ENCODE results near the gene CACNA1C. TPM values are rescaled to one million over a fixed set of nuclear protein-coding genes. Genes with fewer than 3 reads are reported as not detected.

CACNA1C gene
- total RNA-seq, 2 donors from 2014 or later = 0.06 TPM; not detected in 1

DNA sequence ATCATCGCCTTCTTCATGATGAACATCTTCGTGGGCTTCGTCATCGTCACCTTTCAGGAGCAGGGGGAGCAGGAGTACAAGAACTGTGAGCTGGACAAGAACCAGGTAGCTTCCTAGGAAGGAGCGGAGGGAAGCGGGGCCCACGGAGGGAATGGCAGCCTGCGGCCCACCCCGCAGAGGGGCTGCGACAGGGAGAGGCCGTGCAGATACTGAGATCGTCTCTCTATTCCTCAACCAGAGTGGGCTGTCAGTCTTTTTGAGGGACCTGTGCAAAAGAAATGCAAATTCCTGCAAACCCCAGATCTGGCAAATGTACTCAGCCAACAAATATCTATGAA is 555.8 kb downstream of the CACNA1C start:
- ATAC-seq (no peak), DNase-seq (ENCODE audit: low spot score) (no peak)
- H3K27ac Mint-ChIP-seq = no peak overlapping the region
- H3K36me3 Mint-ChIP-seq = no peaks in the 10 kb centered on the region
- H3K9me3 Mint-ChIP-seq = no peaks in the 10 kb centered on the region
- H3K4me1 Mint-ChIP-seq (ENCODE audit: low read depth in 2 of 2) = peaks cover 0 to 6% of the 10 kb centered on the region in 2 donors
- H3K4me3 Mint-ChIP-seq = no peak overlapping the region
- peaks cover 17 to 35% of the 10 kb centered on the region in 2 donors for H3K27me3 Mint-ChIP-seq

DNA sequence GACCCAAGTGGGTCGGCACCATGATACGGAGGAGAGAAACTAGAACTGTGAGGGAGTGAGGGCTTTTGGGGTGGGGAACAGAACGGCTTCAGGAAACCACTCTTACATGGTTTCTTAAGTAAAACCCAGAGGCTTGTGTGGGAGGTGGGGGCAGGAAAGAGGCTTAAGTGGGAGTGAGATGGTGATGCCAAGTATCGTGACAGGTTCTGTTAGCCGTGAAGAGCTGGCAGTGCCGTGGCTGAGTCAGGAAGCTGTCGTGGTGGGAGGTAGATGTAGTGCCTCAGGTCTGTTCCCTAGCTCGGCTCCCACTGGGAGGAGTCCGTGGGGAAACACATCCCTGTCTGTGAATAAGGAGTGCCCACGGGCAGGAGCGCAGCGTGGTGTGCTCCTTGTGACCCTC is 556.2 kb downstream of the CACNA1C start:
- Mint-ChIP-seq H3K27me3 (peaks cover 17 to 37% of the 10 kb centered on the region in 2 donors), H3K4me3 (no peak overlapping the region), H3K27ac (no peak overlapping the region), H3K36me3 (no peaks in the 10 kb centered on the region), H3K4me1 (ENCODE audit: low read depth in 2 of 2) (peaks cover 0 to 6% of the 10 kb centered on the region in 2 donors), H3K9me3 (no peaks in the 10 kb centered on the region)
- DNase-seq (ENCODE audit: low spot score) (no peak), ATAC-seq (no peak)

- no peak for ATAC-seq
- Mint-ChIP-seq H3K4me1 (ENCODE audit: low read depth in 2 of 2) (peaks cover 0 to 6% of the 10 kb centered on the region in 2 donors), H3K27me3 (peaks cover 17 to 39% of the 10 kb centered on the region in 2 donors), H3K4me3 (no peak overlapping the region), H3K36me3 (no peaks in the 10 kb centered on the region), H3K9me3 (no peaks in the 10 kb centered on the region), H3K27ac (no peak overlapping the region)
- no peak for DNase-seq (ENCODE audit: low spot score)
Observed at GRCh38 chr12:2610358-2610757, 557.6 kb downstream of the CACNA1C start.

DNA sequence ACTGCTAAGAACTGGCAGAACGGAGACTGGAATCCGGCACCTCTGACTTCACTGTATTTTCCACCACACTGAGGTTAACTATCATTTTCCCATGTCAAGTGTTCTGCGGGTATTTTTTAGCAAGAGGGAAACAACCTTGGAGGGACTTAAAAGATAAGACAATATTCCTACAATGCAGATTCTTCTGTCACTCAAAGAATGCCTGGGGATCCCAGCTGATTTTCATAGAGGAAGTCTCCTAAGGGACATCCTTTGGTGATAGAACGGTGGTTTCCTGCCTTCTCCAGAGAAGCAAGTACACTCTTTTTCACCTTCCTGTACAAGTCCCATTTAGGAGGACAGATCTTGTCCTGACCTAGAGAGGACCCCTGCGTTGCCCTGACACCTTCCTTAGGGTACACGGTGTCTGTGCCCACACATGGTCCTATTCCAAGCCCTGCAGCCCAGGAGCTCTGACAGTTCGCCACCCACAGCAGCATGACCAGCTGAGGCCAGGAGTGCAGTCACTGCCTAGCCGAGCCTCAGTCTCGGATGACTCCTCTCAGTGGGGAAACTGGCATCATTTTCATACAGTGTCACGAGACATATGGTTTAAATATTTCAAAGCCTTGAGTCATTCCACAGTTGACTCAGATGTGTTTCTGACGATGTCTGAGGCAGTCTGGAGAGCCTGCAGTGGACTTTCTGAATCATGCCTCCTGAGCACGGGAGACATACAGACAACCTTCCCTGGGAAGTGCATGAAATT is 560.7 kb downstream of the CACNA1C start:
- H3K4me1 Mint-ChIP-seq (ENCODE audit: low read depth in 2 of 2) = peaks cover 0 to 9% of the 10 kb centered on the region in 2 donors
- no peak overlapping the region for H3K27ac Mint-ChIP-seq
- no peak for DNase-seq (ENCODE audit: low spot score)
- ATAC-seq = peak; percentile 48 to 79
- no peak overlapping the region for H3K4me3 Mint-ChIP-seq
- H3K9me3 Mint-ChIP-seq = no peaks in the 10 kb centered on the region
- peaks cover 13 to 35% of the 10 kb centered on the region in 2 donors for H3K27me3 Mint-ChIP-seq
- no peaks in the 10 kb centered on the region for H3K36me3 Mint-ChIP-seq

DNA sequence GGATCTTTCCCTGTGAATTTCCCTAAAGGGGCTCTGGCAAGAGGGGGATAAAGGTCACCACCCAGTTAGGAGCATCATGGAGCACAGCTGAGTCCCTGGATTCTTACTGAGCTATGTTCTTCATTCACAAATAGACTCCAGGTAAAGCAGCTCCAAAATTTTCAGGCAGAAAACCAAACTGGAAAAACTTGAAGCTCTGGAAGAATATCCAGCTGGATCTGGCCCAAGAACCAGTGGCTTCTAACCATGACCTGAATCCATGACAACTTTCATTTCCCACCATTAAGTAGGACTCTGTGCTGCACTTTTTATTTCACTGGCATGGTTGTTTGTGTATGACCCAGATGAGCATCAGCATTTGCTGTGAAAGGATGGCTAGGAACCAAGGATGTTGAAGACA is 561.6 kb downstream of the CACNA1C start:
- H3K4me3 Mint-ChIP-seq = no peak overlapping the region
- H3K27me3 Mint-ChIP-seq = peaks cover 6 to 28% of the 10 kb centered on the region in 2 donors
- H3K27ac Mint-ChIP-seq = no peak overlapping the region
- ATAC-seq (no peak), DNase-seq (ENCODE audit: low spot score) (no peak)
- no peaks in the 10 kb centered on the region for H3K36me3 Mint-ChIP-seq
- H3K4me1 Mint-ChIP-seq (ENCODE audit: low read depth in 2 of 2) = peaks cover 0 to 3% of the 10 kb centered on the region in 2 donors
- no peaks in the 10 kb centered on the region for H3K9me3 Mint-ChIP-seq

DNA sequence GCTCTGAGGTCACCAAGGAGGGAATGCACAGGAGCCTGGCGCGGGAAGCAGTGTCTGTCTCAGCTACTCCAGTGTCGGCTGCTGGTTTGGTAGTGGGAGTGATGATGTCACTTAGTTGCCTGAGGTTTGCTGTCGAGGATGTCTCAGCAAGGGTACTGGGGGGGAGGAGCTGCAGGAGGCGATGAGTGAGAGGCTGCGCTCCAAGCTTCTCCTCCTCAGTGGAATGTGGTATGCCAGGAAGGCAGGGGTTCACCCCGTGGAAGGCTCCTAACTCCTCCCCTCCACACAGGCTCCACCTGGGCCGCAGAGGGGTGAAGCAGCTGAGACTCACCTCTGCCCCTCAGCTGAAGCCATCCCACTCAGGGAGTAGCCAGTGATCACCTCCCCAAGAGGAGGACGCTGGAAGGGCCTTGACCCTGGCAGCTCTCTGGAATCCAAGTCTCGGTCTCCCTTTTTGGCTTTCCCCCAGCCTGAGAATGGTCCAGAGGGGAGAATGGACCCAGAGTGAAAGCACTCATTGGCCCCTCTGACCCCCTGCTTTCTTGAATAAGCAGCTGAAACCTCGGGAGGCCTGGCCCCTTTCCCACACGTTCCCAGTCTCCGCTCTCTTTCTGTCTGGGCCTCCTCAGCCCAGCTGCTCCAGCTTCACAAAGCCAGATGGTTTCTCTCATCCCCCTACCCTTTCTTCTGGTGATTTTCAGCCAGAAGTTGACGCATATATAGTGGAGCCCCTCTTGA is 563.0 kb downstream of the CACNA1C start:
- Mint-ChIP-seq H3K4me3 (no peak overlapping the region), H3K4me1 (ENCODE audit: low read depth in 2 of 2) (peaks cover 0 to 3% of the 10 kb centered on the region in 2 donors), H3K27ac (peak overlapping the region in 1 of 2 donors; percentile 33), H3K36me3 (no peaks in the 10 kb centered on the region), H3K9me3 (no peaks in the 10 kb centered on the region), H3K27me3 (peaks cover 5 to 24% of the 10 kb centered on the region in 2 donors)
- ATAC-seq = no peak
- DNase-seq (ENCODE audit: low spot score) = no peak

- no peaks in the 10 kb centered on the region for H3K9me3 Mint-ChIP-seq
- H3K36me3 Mint-ChIP-seq = no peaks in the 10 kb centered on the region
- no peak for DNase-seq (ENCODE audit: low spot score)
- no peak for ATAC-seq
- H3K27ac Mint-ChIP-seq = no peak overlapping the region
- no peak overlapping the region for H3K4me3 Mint-ChIP-seq
- peaks cover 0 to 3% of the 10 kb centered on the region in 2 donors for H3K4me1 Mint-ChIP-seq (ENCODE audit: low read depth in 2 of 2)
- H3K27me3 Mint-ChIP-seq = peaks cover 14 to 19% of the 10 kb centered on the region in 2 donors
Observed at GRCh38 chr12:2616763-2617162, 564.0 kb downstream of the CACNA1C start.

- no peak for ATAC-seq
- Mint-ChIP-seq H3K27ac (no peak overlapping the region), H3K4me1 (ENCODE audit: low read depth in 2 of 2) (peaks cover 0 to 3% of the 10 kb centered on the region in 2 donors), H3K9me3 (no peaks in the 10 kb centered on the region), H3K27me3 (peaks cover 17 to 20% of the 10 kb centered on the region in 2 donors), H3K36me3 (no peaks in the 10 kb centered on the region), H3K4me3 (no peak overlapping the region)
- DNase-seq (ENCODE audit: low spot score) = no peak
Observed at GRCh38 chr12:2617365-2617764, 564.6 kb downstream of the CACNA1C start.

- ATAC-seq = no peak
- DNase-seq (ENCODE audit: low spot score) = no peak
- H3K4me3 Mint-ChIP-seq = no peak overlapping the region
Observed at GRCh38 chr12:2618291-2618995, 565.7 kb downstream of the CACNA1C start.

DNA sequence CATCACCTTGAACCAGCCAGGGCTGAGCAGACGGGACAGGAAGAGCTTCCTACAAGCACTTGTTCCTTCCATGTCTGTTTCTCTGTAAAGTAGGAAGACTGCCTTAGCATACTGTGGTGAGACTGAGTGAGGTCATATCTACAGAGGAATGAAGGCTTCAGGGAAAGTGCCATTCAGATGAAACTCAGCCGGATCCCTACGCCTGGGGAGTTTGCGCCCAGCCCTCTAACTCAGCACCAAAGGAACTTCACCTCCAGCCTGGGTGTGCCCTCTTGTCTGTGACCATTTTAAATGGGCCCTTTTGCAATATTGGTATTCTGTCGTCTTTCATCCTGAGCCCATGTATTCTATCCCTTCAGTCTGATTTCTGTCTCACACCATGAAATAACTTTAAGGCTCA is 566.3 kb downstream of the CACNA1C start:
- H3K27me3 Mint-ChIP-seq = peaks cover 17 to 23% of the 10 kb centered on the region in 2 donors
- H3K9me3 Mint-ChIP-seq = no peaks in the 10 kb centered on the region
- no peak for ATAC-seq
- no peaks in the 10 kb centered on the region for H3K36me3 Mint-ChIP-seq
- no peak overlapping the region for H3K27ac Mint-ChIP-seq
- no peak overlapping the region for H3K4me3 Mint-ChIP-seq
- DNase-seq (ENCODE audit: low spot score) = no peak
- H3K4me1 Mint-ChIP-seq (ENCODE audit: low read depth in 2 of 2) = peaks cover 0 to 3% of the 10 kb centered on the region in 2 donors

More at GRCh38 chr12:2618291-2618995, 565.7 kb downstream of the CACNA1C start:
- no peak overlapping the region for H3K27ac Mint-ChIP-seq
- peaks cover 0 to 3% of the 10 kb centered on the region in 2 donors for H3K4me1 Mint-ChIP-seq (ENCODE audit: low read depth in 2 of 2)
- H3K27me3 Mint-ChIP-seq = peaks cover 17 to 24% of the 10 kb centered on the region in 2 donors
- no peaks in the 10 kb centered on the region for H3K9me3 Mint-ChIP-seq
- H3K36me3 Mint-ChIP-seq = no peaks in the 10 kb centered on the region

GRCh38 chr12:2622460-2622859 is 569.7 kb downstream of the CACNA1C start:
- no peak overlapping the region for H3K4me3 Mint-ChIP-seq
- ATAC-seq (no peak), DNase-seq (ENCODE audit: low spot score) (no peak)
- H3K36me3 Mint-ChIP-seq = no peaks in the 10 kb centered on the region
- H3K4me1 Mint-ChIP-seq (ENCODE audit: low read depth in 2 of 2) = peaks cover 0 to 3% of the 10 kb centered on the region in 2 donors
- peaks cover 22 to 31% of the 10 kb centered on the region in 2 donors for H3K27me3 Mint-ChIP-seq
- no peak overlapping the region for H3K27ac Mint-ChIP-seq
- H3K9me3 Mint-ChIP-seq = no peaks in the 10 kb centered on the region

- no peak overlapping the region for H3K27ac Mint-ChIP-seq
- no peak for ATAC-seq
- H3K4me3 Mint-ChIP-seq = no peak overlapping the region
- peaks cover 0 to 3% of the 10 kb centered on the region in 2 donors for H3K4me1 Mint-ChIP-seq (ENCODE audit: low read depth in 2 of 2)
- DNase-seq (ENCODE audit: low spot score) = no peak
- H3K27me3 Mint-ChIP-seq = peaks cover 30 to 36% of the 10 kb centered on the region in 2 donors
- H3K36me3 Mint-ChIP-seq = no peaks in the 10 kb centered on the region
- H3K9me3 Mint-ChIP-seq = no peaks in the 10 kb centered on the region
Observed at GRCh38 chr12:2623472-2623871, 570.7 kb downstream of the CACNA1C start.

- Mint-ChIP-seq H3K36me3 (no peaks in the 10 kb centered on the region), H3K9me3 (no peaks in the 10 kb centered on the region), H3K27me3 (peaks cover 26 to 36% of the 10 kb centered on the region in 2 donors), H3K4me1 (ENCODE audit: low read depth in 2 of 2) (peaks cover 0 to 3% of the 10 kb centered on the region in 2 donors), H3K4me3 (no peak overlapping the region), H3K27ac (no peak overlapping the region)
- DNase-seq (ENCODE audit: low spot score) (no peak), ATAC-seq (no peak)
Observed at GRCh38 chr12:2624543-2625288, 571.9 kb downstream of the CACNA1C start.

Data from natural killer cell treated with Interleukin-12 subunit alpha and Interleukin-12 subunit beta and Interleukin-15 and Interleukin-18, amount 100 ng/mL, for 72 hours (primary cell).